ENCODE measurements around the gene C1orf21. TPM values are rescaled to one million over a fixed set of nuclear protein-coding genes. Genes with fewer than 3 reads are reported as not detected.

C1orf21 gene
- total RNA-seq, 2 donors from 2014 or later, result 8.3 to 10.2 TPM

- intact Hi-C loops (cut with DNase I), result no loop called here
- no peaks in the 10 kb centered on the region for H3K36me3 ChIP-seq (replicated peaks in 1 of 2; ENCODE audit: insufficient read depth in 1 of 2, low read depth in 2 of 2)
- H3K9me3 ChIP-seq, result no peaks in the 10 kb centered on the region
- ATAC-seq (no peak), DNase-seq (no peak)
- H3K27me3 ChIP-seq, result no peaks in the 10 kb centered on the region
- no peak overlapping the region for H3K4me3 ChIP-seq
- peaks cover 7% of the 10 kb centered on the region for H3K4me1 ChIP-seq
- no peak for TF ChIP-seq CTCF (IDR thresholded peaks at IDR 0.05)
- TF ChIP-seq POLR2A (IDR thresholded peaks at IDR 0.05), result no peak
- WGBS, 2 donors, result 88% methylated on average over 8 of the region's 8 CpGs
- H3K27ac ChIP-seq, result peak overlapping the region in 1 of 4 donors; percentile 20
These were observed 149.6 kb downstream of the C1orf21 start for GRCh38 chr1:184536246-184536985.

DNA sequence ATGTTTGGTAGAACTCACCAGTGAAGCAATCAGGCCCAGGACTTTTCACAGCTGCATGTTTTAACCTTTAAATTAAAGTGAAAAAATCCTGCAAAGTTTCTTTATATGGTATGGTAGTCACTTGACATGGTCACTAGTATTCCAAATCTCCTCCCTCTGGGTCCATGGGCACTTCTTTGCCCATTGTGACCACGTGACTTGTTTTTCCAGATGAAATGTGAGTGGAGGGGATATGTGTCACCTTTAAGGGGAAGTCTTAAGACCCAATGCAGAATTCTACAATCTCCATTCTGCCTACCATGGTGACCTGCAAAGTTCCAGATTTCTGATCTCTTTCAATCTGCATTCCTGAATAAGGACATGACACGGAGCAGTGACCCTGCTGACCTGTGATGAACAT is 152.8 kb downstream of the C1orf21 start:
- Histone ChIP-seq H3K27ac (no peak overlapping the region), H3K9me3 (no peaks in the 10 kb centered on the region), H3K4me1 (no peaks in the 10 kb centered on the region), H3K36me3 (replicated peaks in 1 of 2; ENCODE audit: insufficient read depth in 1 of 2, low read depth in 2 of 2) (no peaks in the 10 kb centered on the region), H3K4me3 (no peak overlapping the region), H3K27me3 (no peaks in the 10 kb centered on the region)
- TF ChIP-seq POLR2A (IDR thresholded peaks at IDR 0.05) (no peak), CTCF (IDR thresholded peaks at IDR 0.05) (no peak)
- intact Hi-C loops (cut with DNase I), result no loop called here
- WGBS, 2 donors, result 92 to 96% methylated on average over 2 of the region's 2 CpGs
- ATAC-seq (no peak), DNase-seq (no peak)

- no peaks in the 10 kb centered on the region for H3K4me1 ChIP-seq
- ATAC-seq (no peak), DNase-seq (no peak)
- intact Hi-C loops (cut with DNase I), result no loop called here
- no peaks in the 10 kb centered on the region for H3K36me3 ChIP-seq (replicated peaks in 1 of 2; ENCODE audit: insufficient read depth in 1 of 2, low read depth in 2 of 2)
- no peak overlapping the region for H3K4me3 ChIP-seq
- H3K27me3 ChIP-seq, result no peaks in the 10 kb centered on the region
- no peaks in the 10 kb centered on the region for H3K9me3 ChIP-seq
- no peak overlapping the region for H3K27ac ChIP-seq
- TF ChIP-seq CTCF (IDR thresholded peaks at IDR 0.05) (no peak), POLR2A (IDR thresholded peaks at IDR 0.05) (no peak)
- WGBS, 2 donors, result 88 to 91% methylated on average over 9 of the region's 9 CpGs
These were observed 154.8 kb downstream of the C1orf21 start for GRCh38 chr1:184541537-184542152.

DNA sequence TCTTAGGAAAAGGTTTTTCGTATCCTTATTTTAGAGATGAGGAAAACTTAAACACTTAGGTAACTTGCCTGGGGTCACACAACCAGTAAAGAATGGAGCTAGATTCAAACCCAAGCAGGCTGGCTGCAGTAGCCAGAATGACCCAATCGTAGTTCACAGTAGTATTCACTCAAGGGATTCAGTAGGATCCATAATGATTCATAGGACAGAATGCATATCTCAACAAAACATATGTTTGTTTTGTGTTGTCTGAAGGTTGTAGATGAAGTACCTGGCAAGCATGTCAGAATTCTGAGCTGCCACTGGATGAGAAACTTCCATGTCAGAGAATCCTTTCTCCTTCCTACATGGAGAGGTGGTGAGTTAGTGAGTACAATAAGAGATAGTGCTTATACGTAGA is 155.5 kb downstream of the C1orf21 start:
- no peak overlapping the region for H3K4me3 ChIP-seq
- TF ChIP-seq POLR2A (IDR thresholded peaks at IDR 0.05), result no peak
- TF ChIP-seq CTCF (IDR thresholded peaks at IDR 0.05), result no peak
- WGBS, 2 donors, result 91 to 92% methylated on average over 3 of the region's 3 CpGs
- no peak for DNase-seq
- H3K36me3 ChIP-seq (replicated peaks in 1 of 2; ENCODE audit: insufficient read depth in 1 of 2, low read depth in 2 of 2), result no peaks in the 10 kb centered on the region
- intact Hi-C loops (cut with DNase I), result no loop called here
- no peaks in the 10 kb centered on the region for H3K4me1 ChIP-seq
- no peaks in the 10 kb centered on the region for H3K9me3 ChIP-seq
- no peaks in the 10 kb centered on the region for H3K27me3 ChIP-seq
- H3K27ac ChIP-seq, result no peak overlapping the region
- no peak for ATAC-seq

DNA sequence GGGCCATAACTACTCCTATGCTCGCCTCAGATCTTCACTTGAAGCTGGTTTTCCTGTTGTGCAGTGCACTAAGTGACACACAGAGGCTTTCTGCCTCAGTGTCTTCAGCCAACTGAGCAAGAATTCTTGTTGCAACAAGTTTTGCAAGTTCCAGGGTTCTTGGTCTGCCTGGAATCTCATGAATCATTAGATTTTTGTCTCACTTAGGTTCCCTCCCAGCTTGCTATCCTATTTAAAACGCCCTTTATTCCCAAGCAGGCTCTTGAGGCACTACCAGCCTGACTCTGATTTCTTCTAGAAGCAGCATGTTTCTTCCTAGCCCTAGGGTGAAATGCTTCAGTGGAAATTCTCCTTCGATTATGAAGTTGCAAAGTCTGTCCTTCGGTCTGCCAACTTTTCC is 158.8 kb downstream of the C1orf21 start:
- no peak for ATAC-seq
- intact Hi-C loops (cut with DNase I), result no loop called here
- H3K36me3 ChIP-seq (replicated peaks in 1 of 2; ENCODE audit: insufficient read depth in 1 of 2, low read depth in 2 of 2), result no peaks in the 10 kb centered on the region
- DNase-seq, result no peak
- no peaks in the 10 kb centered on the region for H3K27me3 ChIP-seq
- WGBS, 2 donors, result 83 to 86% methylated on average over 4 of the region's 4 CpGs
- H3K27ac ChIP-seq, result no peak overlapping the region
- no peaks in the 10 kb centered on the region for H3K9me3 ChIP-seq
- no peak overlapping the region for H3K4me3 ChIP-seq
- TF ChIP-seq CTCF (IDR thresholded peaks at IDR 0.05), result no peak
- TF ChIP-seq POLR2A (IDR thresholded peaks at IDR 0.05), result no peak
- no peaks in the 10 kb centered on the region for H3K4me1 ChIP-seq

All from body of pancreas (tissue), 4 donors.